C4-2B (cell line): Measurements from ENCODE around the gene PDLIM5.

Experiments
- CTCF ChIP-seq: fragments of 450-650 bp; conservative IDR thresholded peaks from 2 replicates; pipeline ENCODE4 v1.5.1; 2017; ENCODE audit warnings: mild to moderate bottlenecking
- ZFX ChIP-seq: fragments of 450-650 bp; IDR thresholded peaks from 2 replicates; pipeline ENCODE4 v1.6.1; 2017

- no peak for TF ChIP-seq CTCF
- no peak for TF ChIP-seq ZFX
Observed at GRCh38 chr4:94653095-94653649, 201.4 kb downstream of the PDLIM5 start.
